Kidney epithelial cell (primary cell): ENCODE results near the gene TFAP2C. TPM values are rescaled to one million over a fixed set of nuclear protein-coding genes. Genes with fewer than 3 reads are reported as not detected.

Experiments
- DNase-seq: peaks from one replicate; pipeline ENCODE4 v3.0.0-alpha.2; 2010; ENCODE audit warnings: low read depth
- H3K27me3 ChIP-seq: 2 replicates; pipeline ENCODE4 v1.6.0; 2011; ENCODE audit warnings: low read length; ENCODE audit not compliant: control insufficient read depth, insufficient read depth
- H3K36me3 ChIP-seq: 2 replicates; pipeline ENCODE4 v1.5.1; 2011; ENCODE audit warnings: low read length; ENCODE audit not compliant: control insufficient read depth, insufficient read depth
- H3K4me3 ChIP-seq: 2 replicates; pipeline ENCODE4 v1.5.1; 2011; ENCODE audit warnings: low read depth, mild to moderate bottlenecking, control low read depth, low read length
- CTCF ChIP-seq: IDR thresholded peaks from 2 replicates; pipeline ENCODE4 v1.5.1; 2011; ENCODE audit warnings: mild to moderate bottlenecking, moderate library complexity, low read length, control low read depth, inconsistent platforms; ENCODE audit not compliant: insufficient read depth, poor library complexity, severe bottlenecking
- total RNA-seq: library from RNA; depleted of rRNA; stranded (reverse); fragments of >200 nt; gene quantifications from 2 replicates; pipeline ENCODE4 v1.2.3, GENCODE V29; 2015

Gene TFAP2C
- total RNA-seq, 1 donor from 2014 or later = 0.17 TPM

GRCh38 chr20:56664796-56665195 lies 35.7 kb downstream of the TFAP2C start:
- Histone ChIP-seq H3K36me3 (no peaks in the 10 kb centered on the region), H3K4me3 (no peak overlapping the region), H3K27me3 (no peaks in the 10 kb centered on the region)
- no peak for DNase-seq
- TF ChIP-seq CTCF = no peak

- Histone ChIP-seq H3K27me3 (no peaks in the 10 kb centered on the region), H3K4me3 (no peak overlapping the region), H3K36me3 (no peaks in the 10 kb centered on the region)
- no peak for DNase-seq
- TF ChIP-seq CTCF = no peak
Observed at GRCh38 chr20:56665806-56666205, 36.7 kb downstream of the TFAP2C start.

- Histone ChIP-seq H3K36me3 (no peaks in the 10 kb centered on the region), H3K27me3 (no peaks in the 10 kb centered on the region), H3K4me3 (no peak overlapping the region)
- no peak for DNase-seq
- no peak for TF ChIP-seq CTCF
Observed at GRCh38 chr20:56673450-56673849, 44.3 kb downstream of the TFAP2C start.

GRCh38 chr20:56676001-56676400 lies 46.9 kb downstream of the TFAP2C start:
- Histone ChIP-seq H3K4me3 (no peak overlapping the region), H3K36me3 (no peaks in the 10 kb centered on the region), H3K27me3 (no peaks in the 10 kb centered on the region)
- no peak for TF ChIP-seq CTCF
- no peak for DNase-seq

GRCh38 chr20:56676679-56677078 lies 47.6 kb downstream of the TFAP2C start:
- DNase-seq = no peak
- Histone ChIP-seq H3K27me3 (no peaks in the 10 kb centered on the region), H3K36me3 (no peaks in the 10 kb centered on the region), H3K4me3 (no peak overlapping the region)
- TF ChIP-seq CTCF = no peak

- Histone ChIP-seq H3K36me3 (no peaks in the 10 kb centered on the region), H3K4me3 (no peak overlapping the region), H3K27me3 (no peaks in the 10 kb centered on the region)
- TF ChIP-seq CTCF = no peak
- DNase-seq = no peak
Observed at GRCh38 chr20:56683077-56683865, 54.2 kb downstream of the TFAP2C start.
